Measurements from ENCODE around the gene NELFCD. TPM values are rescaled to one million over a fixed set of nuclear protein-coding genes. Genes with fewer than 3 reads are reported as not detected.
A peak's percentile ranks its signal among the peaks of the same experiment; 100 is the strongest.
"Not testable (repeated sequence)": the region's sequence is repeated elsewhere in the genome, so short reads cannot be mapped to it uniquely, and the experiment has no call there.

Gene NELFCD
- total RNA-seq, 2 donors from 2014 or later = 25.9 to 28.2 TPM

GRCh38 chr20:59033616-59034165, 52.6 kb downstream of the NELFCD start:
- DNase-seq (ENCODE audit: low spot score) = no peak
- intact Hi-C loops (cut with DNase I) = no loop called here

DNA sequence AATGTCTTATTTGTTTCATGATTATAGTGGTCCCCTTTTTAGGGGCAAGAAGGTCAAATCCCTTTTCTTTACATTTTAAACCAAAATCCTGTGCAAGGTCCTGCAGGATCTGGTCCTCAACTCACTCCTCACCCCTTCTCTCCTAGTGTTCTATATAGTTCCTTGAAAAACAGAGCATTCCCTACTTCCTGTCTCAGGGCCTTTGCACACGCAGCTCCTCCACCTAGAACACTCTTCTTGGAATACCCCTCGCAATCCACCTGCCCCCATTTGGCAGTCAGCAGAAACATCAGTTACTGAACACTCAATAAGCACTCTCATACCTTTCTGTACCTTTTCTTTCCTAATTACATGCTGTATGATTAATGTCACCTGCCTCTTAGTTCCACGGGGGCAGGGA, 54.3 kb downstream of the NELFCD start:
- intact Hi-C loops (cut with DNase I) = no loop called here
- no peak for DNase-seq (ENCODE audit: low spot score)

DNA sequence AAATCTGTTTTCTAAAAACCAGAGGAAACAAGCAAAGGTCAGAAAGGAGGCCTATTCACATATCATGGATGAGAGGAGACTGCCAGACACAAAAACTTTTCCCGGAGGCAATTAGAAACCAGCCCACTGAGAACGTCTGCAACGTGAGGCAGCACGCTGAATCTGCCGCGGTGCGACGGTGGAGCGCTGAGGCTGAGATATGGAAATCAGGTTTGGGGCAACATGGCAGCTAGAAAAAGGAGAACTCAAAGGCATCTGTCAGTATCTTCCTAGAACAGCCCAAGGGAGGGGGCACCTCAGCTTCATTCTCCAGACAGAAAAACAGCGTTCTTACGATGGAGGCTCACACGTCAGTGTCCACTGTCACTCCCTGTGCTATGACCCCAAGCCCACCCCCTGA, 56.3 kb downstream of the NELFCD start:
- intact Hi-C loops (cut with DNase I) = no loop called here
- DNase-seq (ENCODE audit: low spot score) = no peak

DNA sequence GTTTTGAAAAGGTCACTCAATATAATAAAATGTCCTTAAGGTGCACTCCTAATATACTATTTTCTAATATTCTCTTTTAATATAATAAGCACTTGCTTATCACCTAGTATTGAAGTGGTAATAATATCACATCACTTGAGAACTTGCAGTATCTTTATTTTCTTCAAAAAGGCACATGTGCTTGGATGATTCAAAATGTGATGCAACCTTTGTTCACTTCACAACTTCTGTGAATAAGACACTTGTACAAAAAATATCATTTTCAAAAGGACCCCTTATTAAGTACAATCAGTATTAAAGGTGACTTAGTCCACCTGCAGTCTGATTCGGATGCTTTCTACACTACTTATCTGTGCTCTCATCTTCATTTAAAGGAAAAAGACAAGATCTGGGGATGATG, 58.2 kb downstream of the NELFCD start:
- intact Hi-C loops (cut with DNase I) = no loop called here

GRCh38 chr20:59040667-59041066, 59.6 kb downstream of the NELFCD start:
- intact Hi-C loops (cut with DNase I) = no loop called here
- DNase-seq (ENCODE audit: low spot score) = no peak

More for the DNA sequence above, 58.2 kb downstream of the NELFCD start:
- no peak for DNase-seq (ENCODE audit: low spot score)

GRCh38 chr20:59041487-59041886, 60.4 kb downstream of the NELFCD start:
- DNase-seq (ENCODE audit: low spot score); intact Hi-C loops (cut with DNase I): not testable (repeated sequence)

DNA sequence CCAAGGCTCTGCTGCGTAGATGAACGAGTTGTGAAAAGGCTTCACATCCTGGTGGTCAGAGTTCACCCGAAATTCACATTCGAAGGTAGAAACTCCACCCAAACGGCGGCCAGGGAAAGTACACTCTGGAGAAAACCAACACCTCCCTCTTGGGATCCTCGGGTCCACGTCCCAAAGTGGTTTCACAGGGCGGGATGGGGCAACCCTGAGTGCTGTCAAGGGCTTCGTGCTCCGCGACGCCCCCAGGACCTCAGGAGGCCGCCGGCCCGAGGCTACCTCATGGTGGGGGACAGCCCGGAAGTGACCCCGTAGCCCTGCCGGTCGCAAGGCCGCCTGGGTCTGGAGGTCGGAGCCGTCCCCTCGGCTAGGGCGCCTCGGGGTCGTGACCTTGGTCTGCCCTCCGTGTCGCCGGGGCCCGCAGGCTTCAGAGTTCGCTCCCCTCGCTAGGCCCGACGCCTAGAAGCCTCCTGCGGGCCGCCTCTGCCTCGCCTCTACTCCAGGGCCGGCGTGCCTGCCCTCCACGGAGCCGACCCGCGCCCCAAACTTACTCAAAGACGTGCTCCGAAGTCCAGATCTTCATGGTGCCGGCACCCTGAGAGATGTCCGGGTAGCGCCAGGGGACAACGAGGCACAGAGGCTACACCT, 61.2 kb downstream of the NELFCD start, which contains the start of gene PRELID3B:
TSS of gene PRELID3B (minus strand) at position 636 of the 645 bp plus-strand sequence. CDS start at position 580, 56 bp downstream.
- DNase-seq (ENCODE audit: low spot score) = no peak
- intact Hi-C loops (cut with DNase I) = no loop called here

DNA sequence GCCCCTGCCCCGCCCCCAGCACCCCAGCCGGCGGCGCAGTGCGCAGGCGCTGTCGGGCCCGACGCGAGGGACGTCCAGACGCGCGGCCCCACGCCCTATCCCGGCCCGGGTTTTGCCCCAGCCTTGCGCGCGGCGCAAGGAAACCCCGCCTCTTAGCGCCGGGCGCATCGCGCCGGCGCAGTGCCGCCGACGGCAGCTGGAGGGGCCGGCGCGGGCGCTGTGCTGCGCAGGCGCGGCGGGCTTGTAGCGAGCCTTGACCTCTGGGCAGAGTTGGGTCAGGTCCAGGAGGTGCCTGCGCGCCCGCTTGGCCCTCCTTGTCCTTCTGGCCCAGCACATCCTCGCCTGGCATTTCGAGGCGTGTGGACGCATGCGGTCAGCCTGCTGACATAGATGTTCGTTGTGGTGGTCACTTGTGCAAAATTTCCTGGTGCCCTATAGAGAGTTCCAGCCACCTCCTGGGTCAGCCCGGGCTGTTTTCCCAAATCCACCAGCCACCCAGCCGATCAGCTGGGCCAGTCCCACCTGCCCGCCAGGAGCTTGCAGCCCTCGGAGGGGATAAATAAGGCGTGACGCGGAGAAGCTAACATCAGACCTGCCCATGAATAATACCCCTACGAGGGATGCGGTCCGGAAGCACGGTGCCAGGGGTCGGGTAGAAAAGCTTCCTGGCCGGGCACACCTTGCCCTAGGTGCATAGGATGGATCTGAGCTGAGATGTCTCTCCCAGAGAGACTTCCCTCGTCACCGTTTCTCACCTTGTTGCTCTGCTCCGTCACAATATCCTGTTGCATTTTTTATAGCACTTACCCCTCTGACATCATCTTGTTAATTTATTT, 62.0 kb downstream of the NELFCD start:
- peak; percentile 99 for DNase-seq (ENCODE audit: low spot score)
- intact Hi-C loops (cut with DNase I) = no loop called here

DNA sequence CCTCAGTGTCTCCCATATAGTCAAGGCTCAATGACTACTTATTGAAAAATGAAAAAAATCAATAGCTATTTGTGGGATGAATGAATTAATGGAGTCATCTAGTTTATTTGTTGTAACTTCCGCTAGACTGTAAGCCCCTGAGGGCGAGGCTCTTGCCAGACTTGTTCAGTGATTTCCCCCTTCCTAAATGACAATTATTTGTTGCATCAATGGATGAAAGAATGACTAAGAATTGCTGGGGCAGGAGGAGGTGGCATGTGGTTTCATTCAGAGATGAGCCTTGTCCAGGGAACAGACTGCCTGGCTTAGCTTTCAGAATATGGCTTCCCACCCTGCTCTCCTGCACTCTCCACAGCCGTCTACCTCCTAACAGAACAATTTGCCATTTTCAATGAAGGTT, 62.6 kb downstream of the NELFCD start:
- no peak for DNase-seq (ENCODE audit: low spot score)
- intact Hi-C loops (cut with DNase I) = no loop called here

DNA sequence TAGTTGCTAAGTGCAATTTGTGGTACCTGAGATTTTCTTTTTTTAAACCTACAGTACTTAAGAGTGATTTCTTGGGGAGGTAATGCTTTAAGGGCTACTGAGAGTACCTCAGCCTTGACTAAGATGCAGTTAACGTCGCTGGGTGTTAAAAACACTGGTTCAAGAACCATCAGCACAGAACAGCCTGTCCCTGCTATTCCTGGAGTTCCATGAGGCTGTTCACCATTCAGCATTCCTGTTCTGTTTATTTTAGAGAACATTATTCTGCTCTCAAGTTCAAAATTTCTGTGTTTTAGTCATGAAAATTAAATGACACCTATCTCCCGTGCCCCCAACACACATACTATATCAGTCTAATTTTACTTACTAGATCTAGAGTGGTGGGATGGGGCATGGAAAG, 63.2 kb downstream of the NELFCD start:
- DNase-seq (ENCODE audit: low spot score) = no peak
- intact Hi-C loops (cut with DNase I) = no loop called here

Other genes with a start within 250 kb of the NELFCD start
- gene GNAS-AS1, start 130.4 kb upstream of the NELFCD start, total RNA-seq = not detected
- 100 to 1,000 TPM; 651 to 700 TPM for gene GNAS, start 128.5 kb upstream of the NELFCD start, total RNA-seq
- gene CTSZ, start 26.0 kb downstream of the NELFCD start, total RNA-seq = 100 to 1,000 TPM; 107 to 164 TPM
- gene TUBB1, start 38.2 kb downstream of the NELFCD start, total RNA-seq = under 1 TPM; 0.43 to 0.74 TPM
- gene ATP5F1E, start 51.1 kb downstream of the NELFCD start, total RNA-seq = 10 to 100 TPM; 58.3 to 74.7 TPM
- gene PRELID3B, start 61.5 kb downstream of the NELFCD start, total RNA-seq = 10 to 100 TPM; 24.1 to 34.1 TPM
- under 1 TPM; 0.37 to 0.57 TPM for gene ZNF831, start 182.6 kb downstream of the NELFCD start, total RNA-seq

Data from posterior vena cava (tissue), 2 donors.